ENCODE data around the gene TSACC. TPM values are rescaled to one million over a fixed set of nuclear protein-coding genes. Genes with fewer than 3 reads are reported as not detected.

TSACC gene
- total and polyA plus RNA-seq, 4 donors, result 0.28 to 2.7 (median 0.60) TPM; not detected in 1

GRCh38 chr1:156293098-156293434, 45.3 kb upstream of the TSACC start:
- no peak overlapping the region for H3K9ac ChIP-seq (ENCODE audit: low read depth in 1 of 2, low read length in 2 of 2)
- 82% methylated on average over 8 of the region's 8 CpGs for WGBS
- H3K27ac ChIP-seq (ENCODE audit: low read depth in 1 of 2, low read length in 2 of 2), result no peak overlapping the region
- no peak for DNase-seq (ENCODE audit: low spot score)
- TF ChIP-seq NR2F2 (IDR thresholded peaks at IDR 0.05), result no peak
- no peak for TF ChIP-seq SP1 (IDR thresholded peaks at IDR 0.05)
- TF ChIP-seq FOXA2 (IDR thresholded peaks at IDR 0.05), result no peak
- no peak for TF ChIP-seq RAD21 (IDR thresholded peaks at IDR 0.05)
- TF ChIP-seq MAX (IDR thresholded peaks at IDR 0.05), result no peak
- no peak for TF ChIP-seq EGR1 (IDR thresholded peaks at IDR 0.05; ENCODE audit: low read depth in 2 of 2)
- no peak overlapping the region for H3K4me3 ChIP-seq (ENCODE audit: low read depth in 1 of 3, low read length in 3 of 3)
- H3K9me3 ChIP-seq (ENCODE audit: control insufficient read depth in 4 of 4, low read length in 3 of 4), result no peaks in the 10 kb centered on the region
- peaks cover 0 to 6% (median 2%) of the 10 kb centered on the region in 4 donors for H3K36me3 ChIP-seq (ENCODE audit: control insufficient read depth in 4 of 4, insufficient read depth in 3 of 4, low read depth in 1 of 4, low read length in 3 of 4)
- H3K27me3 ChIP-seq (ENCODE audit: control insufficient read depth in 4 of 4, insufficient read depth in 4 of 4, low read length in 3 of 4), result no peaks in the 10 kb centered on the region
- H3K4me1 ChIP-seq (ENCODE audit: control insufficient read depth in 4 of 4, insufficient read depth in 4 of 4, low read length in 3 of 4), result peaks cover 18 to 54% (median 49%) of the 10 kb centered on the region in 4 donors

GRCh38 chr1:156293895-156294294, 44.4 kb upstream of the TSACC start:
- H3K27me3 ChIP-seq (ENCODE audit: control insufficient read depth in 4 of 4, insufficient read depth in 4 of 4, low read length in 3 of 4), result no peaks in the 10 kb centered on the region
- 93% methylated on average over 9 of the region's 9 CpGs for whole genome bisulfite sequencing
- peaks cover 0 to 6% (median 2%) of the 10 kb centered on the region in 4 donors for H3K36me3 ChIP-seq (ENCODE audit: control insufficient read depth in 4 of 4, insufficient read depth in 3 of 4, low read depth in 1 of 4, low read length in 3 of 4)
- DNase-seq (ENCODE audit: low spot score), result no peak
- H3K9ac ChIP-seq (ENCODE audit: low read depth in 1 of 2, low read length in 2 of 2), result no peak overlapping the region
- TF ChIP-seq RAD21 (IDR thresholded peaks at IDR 0.05) (no peak), HNF4A (conservative IDR thresholded peaks at IDR 0.05) (no peak), YY1 (IDR thresholded peaks at IDR 0.05) (no peak), CTCF (IDR thresholded peaks at IDR 0.05; ENCODE audit: low read depth, low read length, missing input control) (no peak), ATF3 (IDR thresholded peaks at IDR 0.05) (no peak), REST (IDR thresholded peaks at IDR 0.05) (no peak), FOXA2 (IDR thresholded peaks at IDR 0.05) (no peak), HNF4G (IDR thresholded peaks at IDR 0.05) (no peak), MAX (IDR thresholded peaks at IDR 0.05) (no peak), FOXA1 (IDR thresholded peaks at IDR 0.05) (no peak), TAF1 (conservative IDR thresholded peaks at IDR 0.05) (no peak), GABPA (IDR thresholded peaks at IDR 0.05 in 1 of 2, conservative IDR thresholded peaks at IDR 0.05 in 1 of 2) (no peak), JUND (IDR thresholded peaks at IDR 0.05) (no peak), EGR1 (IDR thresholded peaks at IDR 0.05; ENCODE audit: low read depth in 2 of 2) (no peak), RXRA (IDR thresholded peaks at IDR 0.05) (no peak), SP1 (IDR thresholded peaks at IDR 0.05) (no peak), NR2F2 (IDR thresholded peaks at IDR 0.05) (no peak), ZBTB33 (IDR thresholded peaks at IDR 0.05) (no peak)
- H3K27ac ChIP-seq (ENCODE audit: low read depth in 1 of 2, low read length in 2 of 2), result no peak overlapping the region
- no peaks in the 10 kb centered on the region for H3K9me3 ChIP-seq (ENCODE audit: control insufficient read depth in 4 of 4, low read length in 3 of 4)
- no peak overlapping the region for H3K4me3 ChIP-seq (ENCODE audit: low read depth in 1 of 3, low read length in 3 of 3)
- H3K4me1 ChIP-seq (ENCODE audit: control insufficient read depth in 4 of 4, insufficient read depth in 4 of 4, low read length in 3 of 4), result peaks cover 18 to 54% (median 49%) of the 10 kb centered on the region in 4 donors
